Astrocyte (in vitro differentiated cells and primary cell): ENCODE data around the gene ETFA. TPM values are rescaled to one million over a fixed set of nuclear protein-coding genes. Genes with fewer than 3 reads are reported as not detected.

Source experiments
- DNase-seq: peaks from one replicate; pipeline ENCODE4 v3.0.0-alpha.2; 2010; ENCODE audit warnings: low read depth
- FAIRE-seq: peaks from 2 replicates; lab custom pipeline; 2011; peaks lifted over from hg19 to GRCh38; lab: Jason Lieb, UNC
- H2AFZ ChIP-seq: 2 replicates; pipeline ENCODE4 v1.6.0; 2012; ENCODE audit warnings: low read depth, low read length, inconsistent platforms
- H3K27ac ChIP-seq: 2 replicates; pipeline ENCODE4 v1.5.1; 2011; ENCODE audit warnings: low read depth, low read length, inconsistent platforms
- H3K27me3 ChIP-seq: 2 replicates; pipeline ENCODE4 v1.6.0; 2011; ENCODE audit warnings: low read length, inconsistent platforms; ENCODE audit not compliant: insufficient read depth
- H3K36me3 ChIP-seq: 2 replicates; pipeline ENCODE4 v1.5.1; 2011; ENCODE audit warnings: low read length, inconsistent platforms; ENCODE audit not compliant: insufficient read depth
- H3K4me1 ChIP-seq: 2 replicates; pipeline ENCODE4 v1.5.1; 2011; ENCODE audit warnings: low read length, inconsistent platforms; ENCODE audit not compliant: insufficient read depth
- H3K4me2 ChIP-seq: 2 replicates; pipeline ENCODE4 v1.6.0; 2012; ENCODE audit warnings: low read length, inconsistent platforms
- H3K4me3 ChIP-seq: 2 replicates; pipeline ENCODE4 v1.5.1; 2011; ENCODE audit warnings: low read depth, mild to moderate bottlenecking, low read length, inconsistent platforms; ENCODE audit not compliant: insufficient read depth
- H3K79me2 ChIP-seq: 2 replicates; pipeline ENCODE4 v1.6.0; 2012; ENCODE audit warnings: mild to moderate bottlenecking, low read length, inconsistent platforms; ENCODE audit not compliant: insufficient read depth
- H3K9ac ChIP-seq: 2 replicates; pipeline ENCODE4 v1.6.0; 2012; ENCODE audit warnings: mild to moderate bottlenecking, low read length, inconsistent platforms
- H3K9me3 ChIP-seq: 2 replicates; pipeline ENCODE4 v1.5.1; 2012; ENCODE audit warnings: low read depth, mild to moderate bottlenecking, low read length, inconsistent platforms; ENCODE audit not compliant: insufficient read depth
- H4K20me1 ChIP-seq: 2 replicates; pipeline ENCODE4 v1.6.0; 2012; ENCODE audit warnings: low read length, inconsistent platforms; ENCODE audit not compliant: insufficient read depth
- H3K27ac Mint-ChIP-seq: one replicate; pipeline ENCODE4 v1.8.0; 2021; ENCODE audit warnings: mild to moderate bottlenecking, mixed read lengths; ENCODE audit not compliant: unreplicated experiment
- H3K27me3 Mint-ChIP-seq: one replicate; pipeline ENCODE4 v1.8.0; 2021; ENCODE audit warnings: low read depth, mixed read lengths; ENCODE audit not compliant: unreplicated experiment
- H3K36me3 Mint-ChIP-seq: one replicate; pipeline ENCODE4 v1.8.0; 2021; ENCODE audit warnings: low read depth, mixed read lengths; ENCODE audit not compliant: unreplicated experiment
- H3K4me1 Mint-ChIP-seq: one replicate; pipeline ENCODE4 v1.8.0; 2021; ENCODE audit warnings: low read depth, mixed read lengths; ENCODE audit not compliant: unreplicated experiment
- H3K4me3 Mint-ChIP-seq: one replicate; pipeline ENCODE4 v1.8.0; 2021; ENCODE audit warnings: mild to moderate bottlenecking, moderate library complexity, mixed read lengths; ENCODE audit not compliant: unreplicated experiment
- H3K9me3 Mint-ChIP-seq: one replicate; pipeline ENCODE4 v1.8.0; 2021; ENCODE audit warnings: mild to moderate bottlenecking, mixed read lengths; ENCODE audit not compliant: unreplicated experiment
- EZH2 ChIP-seq: IDR thresholded peaks from 2 replicates; pipeline ENCODE4 v1.6.1; 2012; ENCODE audit warnings: mild to moderate bottlenecking, low read length, inconsistent platforms; ENCODE audit not compliant: insufficient read depth
- total RNA-seq: library from RNA; stranded (reverse); gene quantifications from 2 replicates; pipeline ENCODE4 v1.2.1, GENCODE V29; 2021
- TF ChIP-seq, protein P1 (sequence below): IDR thresholded peaks from 2 replicates; pipeline ENCODE4 v1.5.1; 2011; ENCODE audit warnings: low read depth, mild to moderate bottlenecking, inconsistent platforms, low read length, moderate library complexity; ENCODE audit not compliant: insufficient read depth

Gene ETFA
- total RNA-seq, 1 donor from 2014 or later: 126 TPM

DNA sequence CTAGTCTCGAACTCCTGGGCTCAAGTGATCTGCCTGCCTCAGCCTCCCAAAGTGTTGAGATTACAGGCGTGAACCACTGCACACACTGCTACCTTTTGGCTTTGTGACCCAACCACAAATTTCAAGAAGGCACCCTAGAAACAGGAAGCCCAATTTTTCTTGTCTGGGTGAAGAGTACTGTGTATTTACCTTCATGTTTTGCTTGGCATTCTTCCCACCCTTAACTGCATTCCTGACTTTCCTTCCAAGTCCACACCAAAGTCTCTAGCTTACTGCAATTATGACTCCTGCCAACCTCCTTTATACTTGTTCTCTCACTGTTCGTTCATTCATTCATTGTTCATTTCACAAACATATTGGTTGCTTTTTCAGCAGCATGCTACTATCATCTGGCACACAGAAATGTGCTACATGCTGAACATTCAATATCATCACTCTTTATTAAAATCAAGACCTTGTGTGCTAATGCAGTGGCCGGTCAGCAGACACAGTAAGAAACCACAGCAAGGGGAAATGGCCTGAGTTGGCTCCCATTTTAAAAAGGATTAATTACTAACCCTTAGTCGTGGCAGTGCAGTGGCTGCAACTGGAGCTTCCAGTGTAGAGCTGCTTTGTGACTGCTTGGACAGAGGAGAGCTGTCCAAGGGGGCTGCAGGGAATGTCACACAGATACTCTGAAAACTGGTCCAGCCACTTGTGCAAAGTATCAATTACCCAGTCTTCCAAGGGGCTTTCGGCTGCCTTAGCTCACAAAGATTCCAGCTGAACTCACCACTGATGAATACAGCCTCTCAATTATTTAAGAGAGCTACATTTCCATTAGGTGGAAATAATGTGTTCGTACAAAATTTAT lies 94.0 kb downstream of the ETFA start:
- no peaks in the 10 kb centered on the region for H3K27me3 ChIP-seq
- peaks cover 13% of the 10 kb centered on the region for H3K4me1 ChIP-seq
- DNase-seq: peak; percentile 82
- no peaks in the 10 kb centered on the region for H3K9me3 ChIP-seq
- H3K9ac ChIP-seq: no peak overlapping the region
- H3K4me3 ChIP-seq: no peak overlapping the region
- Mint-ChIP-seq H3K27me3 (no peaks in the 10 kb centered on the region), H3K36me3 (peaks cover 9% of the 10 kb centered on the region), H3K4me3 (no peak overlapping the region), H3K4me1 (peaks cover 12% of the 10 kb centered on the region), H3K9me3 (no peaks in the 10 kb centered on the region), H3K27ac (no peak overlapping the region)
- no peaks in the 10 kb centered on the region for H3K36me3 ChIP-seq
- TF ChIP-seq EZH2: no peak
- TF ChIP-seq, protein P1, sequence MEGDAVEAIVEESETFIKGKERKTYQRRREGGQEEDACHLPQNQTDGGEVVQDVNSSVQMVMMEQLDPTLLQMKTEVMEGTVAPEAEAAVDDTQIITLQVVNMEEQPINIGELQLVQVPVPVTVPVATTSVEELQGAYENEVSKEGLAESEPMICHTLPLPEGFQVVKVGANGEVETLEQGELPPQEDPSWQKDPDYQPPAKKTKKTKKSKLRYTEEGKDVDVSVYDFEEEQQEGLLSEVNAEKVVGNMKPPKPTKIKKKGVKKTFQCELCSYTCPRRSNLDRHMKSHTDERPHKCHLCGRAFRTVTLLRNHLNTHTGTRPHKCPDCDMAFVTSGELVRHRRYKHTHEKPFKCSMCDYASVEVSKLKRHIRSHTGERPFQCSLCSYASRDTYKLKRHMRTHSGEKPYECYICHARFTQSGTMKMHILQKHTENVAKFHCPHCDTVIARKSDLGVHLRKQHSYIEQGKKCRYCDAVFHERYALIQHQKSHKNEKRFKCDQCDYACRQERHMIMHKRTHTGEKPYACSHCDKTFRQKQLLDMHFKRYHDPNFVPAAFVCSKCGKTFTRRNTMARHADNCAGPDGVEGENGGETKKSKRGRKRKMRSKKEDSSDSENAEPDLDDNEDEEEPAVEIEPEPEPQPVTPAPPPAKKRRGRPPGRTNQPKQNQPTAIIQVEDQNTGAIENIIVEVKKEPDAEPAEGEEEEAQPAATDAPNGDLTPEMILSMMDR: no peak
- FAIRE-seq: no peak
- H4K20me1 ChIP-seq: peaks cover 41% of the 10 kb centered on the region
- H3K79me2 ChIP-seq: no peaks in the 10 kb centered on the region
- no peak overlapping the region for H3K27ac ChIP-seq
- peak overlapping the region; percentile 63 for H3K4me2 ChIP-seq
- no peak overlapping the region for H2AFZ ChIP-seq

DNA sequence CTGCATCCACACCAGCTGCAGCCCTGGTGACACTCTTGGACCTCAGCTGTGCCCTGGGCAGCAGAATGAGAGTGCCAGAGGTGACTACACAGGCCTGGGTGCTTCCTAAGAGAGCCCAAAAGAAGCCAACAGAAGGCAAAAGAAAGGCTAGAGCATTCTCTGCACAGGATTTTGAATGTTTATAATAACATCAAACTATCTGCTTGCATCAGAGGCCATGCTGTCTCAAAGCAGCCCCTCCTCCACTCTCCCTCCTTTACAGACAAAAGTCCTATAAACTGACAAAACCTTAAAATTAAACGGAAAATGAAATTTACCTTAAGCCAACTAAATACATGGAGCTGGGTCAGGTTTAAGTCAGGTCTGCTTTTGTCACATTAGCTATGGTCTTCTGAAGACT lies 95.6 kb downstream of the ETFA start:
- no peak overlapping the region for H2AFZ ChIP-seq
- H3K79me2 ChIP-seq: no peaks in the 10 kb centered on the region
- H3K9ac ChIP-seq: no peak overlapping the region
- no peak overlapping the region for H3K4me3 ChIP-seq
- peaks cover 47% of the 10 kb centered on the region for H4K20me1 ChIP-seq
- H3K27me3 ChIP-seq: no peaks in the 10 kb centered on the region
- no peak overlapping the region for H3K4me3 Mint-ChIP-seq
- H3K9me3 Mint-ChIP-seq: no peaks in the 10 kb centered on the region
- H3K9me3 ChIP-seq: no peaks in the 10 kb centered on the region
- H3K36me3 ChIP-seq: no peaks in the 10 kb centered on the region
- TF ChIP-seq, protein P1: no peak
- TF ChIP-seq EZH2: no peak
- H3K27ac Mint-ChIP-seq: no peak overlapping the region
- H3K36me3 Mint-ChIP-seq: peaks cover 20% of the 10 kb centered on the region
- H3K4me1 Mint-ChIP-seq: peaks cover 12% of the 10 kb centered on the region
- H3K4me2 ChIP-seq: no peak overlapping the region
- no peaks in the 10 kb centered on the region for H3K27me3 Mint-ChIP-seq
- DNase-seq: no peak
- no peak overlapping the region for H3K27ac ChIP-seq
- FAIRE-seq: no peak
- H3K4me1 ChIP-seq: peaks cover 13% of the 10 kb centered on the region

DNA sequence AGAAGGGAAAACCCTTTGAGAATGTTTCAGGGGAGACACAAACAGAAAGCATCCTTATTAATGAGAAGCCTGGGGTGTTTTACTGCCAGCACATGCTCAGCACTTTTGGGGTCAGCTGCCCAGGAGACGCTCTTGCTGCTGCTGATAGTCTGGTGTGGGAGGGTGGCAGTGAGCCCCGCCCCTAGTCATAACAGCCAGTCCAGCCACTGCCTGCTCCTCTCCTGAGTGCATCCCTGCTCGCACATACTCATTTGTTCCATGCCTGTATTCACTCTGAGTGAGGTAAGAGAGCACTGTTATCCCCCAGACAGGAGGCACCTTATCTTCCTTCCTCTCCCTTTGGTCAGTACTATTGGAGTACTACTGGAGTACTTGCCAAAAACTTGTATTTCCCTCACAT lies 101.3 kb downstream of the ETFA start:
- FAIRE-seq (no peak), DNase-seq (no peak)
- Mint-ChIP-seq H3K9me3 (no peaks in the 10 kb centered on the region), H3K4me3 (no peak overlapping the region), H3K36me3 (peaks cover 24% of the 10 kb centered on the region), H3K27me3 (no peaks in the 10 kb centered on the region), H3K27ac (no peak overlapping the region), H3K4me1 (no peaks in the 10 kb centered on the region)
- H3K27me3 ChIP-seq: no peaks in the 10 kb centered on the region
- no peaks in the 10 kb centered on the region for H3K36me3 ChIP-seq
- H4K20me1 ChIP-seq: peaks cover 28% of the 10 kb centered on the region
- no peak overlapping the region for H3K9ac ChIP-seq
- no peak overlapping the region for H3K27ac ChIP-seq
- no peaks in the 10 kb centered on the region for H3K79me2 ChIP-seq
- no peaks in the 10 kb centered on the region for H3K9me3 ChIP-seq
- H3K4me1 ChIP-seq: no peaks in the 10 kb centered on the region
- no peak overlapping the region for H3K4me2 ChIP-seq
- no peak overlapping the region for H2AFZ ChIP-seq
- no peak for TF ChIP-seq EZH2
- TF ChIP-seq, protein P1: no peak
- H3K4me3 ChIP-seq: no peak overlapping the region
